Inflammatory macrophage (primary cell): ENCODE data around the gene ATG13.

Source experiments
- DNase-seq, 2 donors: peaks; one replicate each; pipeline ENCODE4 v3.0.0-alpha.2; 2020 to 2022

The ATG13 gene

GRCh38 chr11:46643986-46644385 is 26.6 kb downstream of the ATG13 start:
- DNase-seq, result no peak

GRCh38 chr11:46649180-46649738 is 31.9 kb downstream of the ATG13 start:
- no peak for DNase-seq

- DNase-seq, result no peak
These were observed 38.3 kb downstream of the ATG13 start for GRCh38 chr11:46655631-46656030.

- DNase-seq, result no peak
These were observed 39.8 kb downstream of the ATG13 start for GRCh38 chr11:46657186-46657585.

- DNase-seq, result no peak
These were observed 40.9 kb downstream of the ATG13 start for GRCh38 chr11:46658259-46658658.

GRCh38 chr11:46659908-46660307 is 42.6 kb downstream of the ATG13 start:
- DNase-seq, result peak; percentile 30 to 48

- no peak for DNase-seq
These were observed 44.5 kb downstream of the ATG13 start for GRCh38 chr11:46661836-46662235.

GRCh38 chr11:46662366-46662765 is 45.0 kb downstream of the ATG13 start:
- DNase-seq, result no peak

GRCh38 chr11:46663277-46663940 is 46.1 kb downstream of the ATG13 start:
- no peak for DNase-seq

- DNase-seq, result no peak
These were observed 47.3 kb downstream of the ATG13 start for GRCh38 chr11:46664612-46665011.

- DNase-seq, result no peak
These were observed 48.0 kb downstream of the ATG13 start for GRCh38 chr11:46665356-46665755.

- no peak for DNase-seq
These were observed 49.2 kb downstream of the ATG13 start for GRCh38 chr11:46666516-46666915.

GRCh38 chr11:46667043-46667481 is 49.7 kb downstream of the ATG13 start:
- no peak for DNase-seq

GRCh38 chr11:46668480-46669085 is 51.2 kb downstream of the ATG13 start:
- DNase-seq, result no peak

GRCh38 chr11:46669711-46670139 is 52.4 kb downstream of the ATG13 start:
- DNase-seq, result peak; percentile 26 to 40

GRCh38 chr11:46670521-46670920 is 53.2 kb downstream of the ATG13 start:
- peak in 1 of 2 donors; percentile 3 for DNase-seq

GRCh38 chr11:46671958-46672315 is 54.6 kb downstream of the ATG13 start:
- no peak for DNase-seq

GRCh38 chr11:46672381-46672839 is 55.1 kb downstream of the ATG13 start:
- peak in 1 of 2 donors; percentile 7 for DNase-seq

GRCh38 chr11:46673713-46674462 is 56.5 kb downstream of the ATG13 start:
- DNase-seq, result no peak

GRCh38 chr11:46674463-46675287 is 57.3 kb downstream of the ATG13 start:
- DNase-seq, result peak in 1 of 2 donors; percentile 4

GRCh38 chr11:46675288-46675851 is 58.0 kb downstream of the ATG13 start:
- DNase-seq, result peak; percentile 46 to 61

GRCh38 chr11:46675949-46676348 is 58.6 kb downstream of the ATG13 start:
- no peak for DNase-seq
